HEK293T (cell line): ENCODE results near the gene GLRX3.

Source experiments
- CTCF ChIA-PET: fragments of 350-600 bp; formaldehyde crosslinking; extraction: SDS; loops from one replicate; lab custom pipeline; 2021; ENCODE audit warnings: antibody characterized with exemption, inconsistent platforms; lab: Yijun Ruan, JAX
- POLR2A ChIA-PET: fragments of 350-600 bp; formaldehyde crosslinking; extraction: SDS; loops from one replicate; lab custom pipeline; 2020; ENCODE audit warnings: antibody characterized with exemption, inconsistent platforms; lab: Yijun Ruan, JAX
- DNase-seq: peaks from one replicate; pipeline ENCODE4 v3.0.0; 2012; ENCODE audit warnings: mixed read lengths; ENCODE audit errors: extremely low spot score
- ARNT ChIP-seq: fragments of 450-650 bp; IDR thresholded peaks from 2 replicates; pipeline ENCODE4 v1.6.1; 2017; ENCODE audit warnings: mild to moderate bottlenecking
- BHLHE40 ChIP-seq: fragments of 450-650 bp; IDR thresholded peaks from 2 replicates; pipeline ENCODE4 v1.6.1; 2016; ENCODE audit warnings: mild to moderate bottlenecking, moderate library complexity, borderline replicate concordance
- CTBP1 ChIP-seq: fragments of 450-650 bp; IDR thresholded peaks from 2 replicates; pipeline ENCODE4 v1.6.1; 2016; ENCODE audit warnings: borderline replicate concordance
- ELF4 ChIP-seq: fragments of 450-650 bp; IDR thresholded peaks from 2 replicates; pipeline ENCODE4 v1.6.1; 2017; ENCODE audit warnings: antibody characterized with exemption
- FOXA1 ChIP-seq: fragments of 450-650 bp; IDR thresholded peaks from 2 replicates; pipeline ENCODE4 v1.6.1; 2016; ENCODE audit warnings: mild to moderate bottlenecking
- FOXK2 ChIP-seq: fragments of 450-650 bp; IDR thresholded peaks from 2 replicates; pipeline ENCODE4 v1.6.1; 2016; ENCODE audit warnings: mild to moderate bottlenecking
- FOXM1 ChIP-seq: fragments of 450-650 bp; IDR thresholded peaks from 2 replicates; pipeline ENCODE4 v1.6.1; 2017; ENCODE audit warnings: mild to moderate bottlenecking, borderline replicate concordance
- HDGF ChIP-seq: fragments of 450-650 bp; IDR thresholded peaks from 2 replicates; pipeline ENCODE4 v1.6.1; 2017; ENCODE audit warnings: antibody characterized with exemption, borderline replicate concordance
- L3MBTL2 ChIP-seq: fragments of 450-650 bp; conservative IDR thresholded peaks from 2 replicates; pipeline ENCODE4 v1.6.1; 2016; ENCODE audit warnings: mild to moderate bottlenecking
- LEF1 ChIP-seq: fragments of 450-650 bp; IDR thresholded peaks from 2 replicates; pipeline ENCODE4 v1.6.1; 2017; ENCODE audit warnings: mild to moderate bottlenecking, borderline replicate concordance
- NFRKB ChIP-seq: fragments of 450-650 bp; IDR thresholded peaks from 2 replicates; pipeline ENCODE4 v1.6.1; 2016; ENCODE audit warnings: mild to moderate bottlenecking, moderate library complexity
- PKNOX1 ChIP-seq: fragments of 450-650 bp; IDR thresholded peaks from 2 replicates; pipeline ENCODE4 v1.6.1; 2016
- SP1 ChIP-seq: fragments of 450-650 bp; IDR thresholded peaks from 2 replicates; pipeline ENCODE4 v1.6.1; 2017
- SUZ12 ChIP-seq: fragments of 450-650 bp; IDR thresholded peaks from 2 replicates; pipeline ENCODE4 v1.6.1; 2016; ENCODE audit warnings: mild to moderate bottlenecking
- TARDBP ChIP-seq: fragments of 450-650 bp; IDR thresholded peaks from 2 replicates; pipeline ENCODE4 v1.6.1; 2016
- ZNF384 ChIP-seq: fragments of 450-650 bp; IDR thresholded peaks from 2 replicates; pipeline ENCODE4 v1.6.1; 2016

Gene GLRX3

GRCh38 chr10:130175074-130175473 is 38.9 kb downstream of the GLRX3 start:
- TF ChIP-seq FOXA1 (no peak), ZNF384 (no peak), SUZ12 (no peak), ARNT (no peak), SP1 (no peak), TARDBP (no peak), CTBP1 (no peak)
- CTCF ChIA-PET: no interaction called here
- POLR2A ChIA-PET: interaction anchor here (1.0 kb wide), 1 partner anchor 64 kb away, joined by 4 read pairs; the partner anchor contains the start of gene C10orf143
- DNase-seq: no peak

GRCh38 chr10:130177250-130177649 is 41.1 kb downstream of the GLRX3 start:
- ChIA-PET CTCF (no interaction called here), POLR2A (no interaction called here)
- DNase-seq: no peak
- TF ChIP-seq BHLHE40: no peak
- TF ChIP-seq PKNOX1: no peak
- no peak for TF ChIP-seq FOXK2
- no peak for TF ChIP-seq ZNF384
- no peak for TF ChIP-seq CTBP1
- TF ChIP-seq LEF1: no peak
- no peak for TF ChIP-seq ARNT
- no peak for TF ChIP-seq HDGF
- no peak for TF ChIP-seq FOXM1
- no peak for TF ChIP-seq ELF4

- POLR2A ChIA-PET: interaction anchor here (1.2 kb wide), 1 partner anchor 69 kb away, joined by 5 read pairs; the partner anchor contains the start of gene C10orf143
- DNase-seq: peak; percentile 68
- CTCF ChIA-PET: interaction anchor here (1.2 kb wide), 2 partner anchors 49 to 68 kb away, joined by 3 to 5 read pairs; no protein-coding TSS in a partner anchor
- TF ChIP-seq SP1 (no peak), ARNT (no peak)
Observed at GRCh38 chr10:130179640-130180039, 43.4 kb downstream of the GLRX3 start.

- ChIA-PET CTCF (no interaction called here), POLR2A (no interaction called here)
Observed at GRCh38 chr10:130180416-130180815, 44.2 kb downstream of the GLRX3 start.

GRCh38 chr10:130181858-130182257 is 45.7 kb downstream of the GLRX3 start:
- DNase-seq: no peak
- ChIA-PET POLR2A (no interaction called here), CTCF (no interaction called here)
- no peak for TF ChIP-seq FOXK2
- TF ChIP-seq CTBP1: no peak
- TF ChIP-seq ZNF384: no peak
- no peak for TF ChIP-seq TARDBP
- TF ChIP-seq PKNOX1: no peak

More at GRCh38 chr10:130180416-130180815, 44.2 kb downstream of the GLRX3 start:
- TF ChIP-seq NFRKB (no peak), ARNT (no peak), FOXA1 (no peak), FOXM1 (no peak), LEF1 (no peak), L3MBTL2 (no peak), CTBP1 (no peak), FOXK2 (no peak), HDGF (no peak), PKNOX1 (no peak), BHLHE40 (no peak), ZNF384 (no peak), TARDBP (no peak), SUZ12 (no peak)
- no peak for DNase-seq

- ChIA-PET POLR2A (no interaction called here), CTCF (no interaction called here)
- DNase-seq: no peak
Observed at GRCh38 chr10:130185591-130185990, 49.4 kb downstream of the GLRX3 start.

More at GRCh38 chr10:130185591-130185990, 49.4 kb downstream of the GLRX3 start:
- TF ChIP-seq HDGF: no peak
- no peak for TF ChIP-seq SP1
- TF ChIP-seq ZNF384: no peak
- no peak for TF ChIP-seq PKNOX1
- TF ChIP-seq ARNT: no peak
- no peak for TF ChIP-seq FOXK2
- TF ChIP-seq FOXM1: no peak
- TF ChIP-seq LEF1: no peak
- TF ChIP-seq FOXA1: no peak
- no peak for TF ChIP-seq BHLHE40
- TF ChIP-seq TARDBP: no peak
- no peak for TF ChIP-seq NFRKB
- TF ChIP-seq L3MBTL2: no peak
